ENCODE measurements around the gene KLHL11. TPM values are rescaled to one million over a fixed set of nuclear protein-coding genes. Genes with fewer than 3 reads are reported as not detected.

Gene KLHL11
- total and polyA plus RNA-seq, 9 of the 15 experiments (the other 6 are each of a cell fraction or from before 2014, with no cell fraction given): 0.20 to 17.0 (median 10.3) TPM

DNA sequence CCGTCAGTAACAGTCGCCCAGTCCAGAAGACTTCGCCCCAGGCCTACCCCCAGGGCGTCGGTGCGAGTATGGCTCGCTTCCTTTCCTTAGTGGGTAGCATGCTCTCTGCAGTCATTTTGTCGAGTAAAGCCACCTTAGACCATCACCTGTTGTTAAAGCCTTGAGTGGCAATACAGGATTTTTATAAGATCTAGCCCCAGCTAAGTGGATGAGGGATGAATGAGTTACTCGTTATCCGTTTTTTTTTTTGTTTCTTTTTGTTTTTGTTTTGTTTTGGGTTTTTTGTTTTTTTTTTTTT lies 322 bp upstream of the KLHL11 start (continued):
- TF ChIP-seq MCM3 (IDR thresholded peaks at IDR 0.05) (no peak), ZNF347 (CRISPR knock-in tag; IDR thresholded peaks at IDR 0.05; ENCODE audit: low read depth) (no peak), ZNF133 (CRISPR knock-in tag; IDR thresholded peaks at IDR 0.05) (no peak), SETDB1 (IDR thresholded peaks at IDR 0.05; ENCODE audit: low read length) (no peak), RAD21 (CRISPR knock-in tag; conservative IDR thresholded peaks at IDR 0.05 in 1 of 2, IDR thresholded peaks at IDR 0.05 in 1 of 2) (no peak), SPI1 (IDR thresholded peaks at IDR 0.05; ENCODE audit: borderline replicate concordance, low read depth, low read length) (no peak), ZNF589 (CRISPR knock-in tag; IDR thresholded peaks at IDR 0.05; ENCODE audit: low read depth) (no peak), ZFX (CRISPR knock-in tag; IDR thresholded peaks at IDR 0.05) (no peak), ZC3H8 (IDR thresholded peaks at IDR 0.05) (0 out of 2 replicates have a peak, but pooled peaks have one; percentile 42), TRIM28 (IDR thresholded peaks at IDR 0.05) (no peak)
- TF ChIP-seq, protein P1, sequence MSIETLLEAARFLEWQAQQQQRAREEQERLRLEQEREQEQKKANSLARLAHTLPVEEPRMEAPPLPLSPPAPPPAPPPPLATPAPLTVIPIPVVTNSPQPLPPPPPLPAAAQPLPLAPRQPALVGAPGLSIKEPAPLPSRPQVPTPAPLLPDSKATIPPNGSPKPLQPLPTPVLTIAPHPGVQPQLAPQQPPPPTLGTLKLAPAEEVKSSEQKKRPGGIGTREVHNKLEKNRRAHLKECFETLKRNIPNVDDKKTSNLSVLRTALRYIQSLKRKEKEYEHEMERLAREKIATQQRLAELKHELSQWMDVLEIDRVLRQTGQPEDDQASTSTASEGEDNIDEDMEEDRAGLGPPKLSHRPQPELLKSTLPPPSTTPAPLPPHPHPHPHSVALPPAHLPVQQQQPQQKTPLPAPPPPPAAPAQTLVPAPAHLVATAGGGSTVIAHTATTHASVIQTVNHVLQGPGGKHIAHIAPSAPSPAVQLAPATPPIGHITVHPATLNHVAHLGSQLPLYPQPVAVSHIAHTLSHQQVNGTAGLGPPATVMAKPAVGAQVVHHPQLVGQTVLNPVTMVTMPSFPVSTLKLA (conservative IDR thresholded peaks at IDR 0.05): no peak; a peak in 1 of 4 replicates
- TF ChIP-seq, protein P2, sequence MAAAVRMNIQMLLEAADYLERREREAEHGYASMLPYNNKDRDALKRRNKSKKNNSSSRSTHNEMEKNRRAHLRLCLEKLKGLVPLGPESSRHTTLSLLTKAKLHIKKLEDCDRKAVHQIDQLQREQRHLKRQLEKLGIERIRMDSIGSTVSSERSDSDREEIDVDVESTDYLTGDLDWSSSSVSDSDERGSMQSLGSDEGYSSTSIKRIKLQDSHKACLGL (CRISPR knock-in tag; IDR thresholded peaks at IDR 0.05; ENCODE audit: borderline replicate concordance, poor library complexity, severe bottlenecking): no peak
- TF ChIP-seq, protein P3, sequence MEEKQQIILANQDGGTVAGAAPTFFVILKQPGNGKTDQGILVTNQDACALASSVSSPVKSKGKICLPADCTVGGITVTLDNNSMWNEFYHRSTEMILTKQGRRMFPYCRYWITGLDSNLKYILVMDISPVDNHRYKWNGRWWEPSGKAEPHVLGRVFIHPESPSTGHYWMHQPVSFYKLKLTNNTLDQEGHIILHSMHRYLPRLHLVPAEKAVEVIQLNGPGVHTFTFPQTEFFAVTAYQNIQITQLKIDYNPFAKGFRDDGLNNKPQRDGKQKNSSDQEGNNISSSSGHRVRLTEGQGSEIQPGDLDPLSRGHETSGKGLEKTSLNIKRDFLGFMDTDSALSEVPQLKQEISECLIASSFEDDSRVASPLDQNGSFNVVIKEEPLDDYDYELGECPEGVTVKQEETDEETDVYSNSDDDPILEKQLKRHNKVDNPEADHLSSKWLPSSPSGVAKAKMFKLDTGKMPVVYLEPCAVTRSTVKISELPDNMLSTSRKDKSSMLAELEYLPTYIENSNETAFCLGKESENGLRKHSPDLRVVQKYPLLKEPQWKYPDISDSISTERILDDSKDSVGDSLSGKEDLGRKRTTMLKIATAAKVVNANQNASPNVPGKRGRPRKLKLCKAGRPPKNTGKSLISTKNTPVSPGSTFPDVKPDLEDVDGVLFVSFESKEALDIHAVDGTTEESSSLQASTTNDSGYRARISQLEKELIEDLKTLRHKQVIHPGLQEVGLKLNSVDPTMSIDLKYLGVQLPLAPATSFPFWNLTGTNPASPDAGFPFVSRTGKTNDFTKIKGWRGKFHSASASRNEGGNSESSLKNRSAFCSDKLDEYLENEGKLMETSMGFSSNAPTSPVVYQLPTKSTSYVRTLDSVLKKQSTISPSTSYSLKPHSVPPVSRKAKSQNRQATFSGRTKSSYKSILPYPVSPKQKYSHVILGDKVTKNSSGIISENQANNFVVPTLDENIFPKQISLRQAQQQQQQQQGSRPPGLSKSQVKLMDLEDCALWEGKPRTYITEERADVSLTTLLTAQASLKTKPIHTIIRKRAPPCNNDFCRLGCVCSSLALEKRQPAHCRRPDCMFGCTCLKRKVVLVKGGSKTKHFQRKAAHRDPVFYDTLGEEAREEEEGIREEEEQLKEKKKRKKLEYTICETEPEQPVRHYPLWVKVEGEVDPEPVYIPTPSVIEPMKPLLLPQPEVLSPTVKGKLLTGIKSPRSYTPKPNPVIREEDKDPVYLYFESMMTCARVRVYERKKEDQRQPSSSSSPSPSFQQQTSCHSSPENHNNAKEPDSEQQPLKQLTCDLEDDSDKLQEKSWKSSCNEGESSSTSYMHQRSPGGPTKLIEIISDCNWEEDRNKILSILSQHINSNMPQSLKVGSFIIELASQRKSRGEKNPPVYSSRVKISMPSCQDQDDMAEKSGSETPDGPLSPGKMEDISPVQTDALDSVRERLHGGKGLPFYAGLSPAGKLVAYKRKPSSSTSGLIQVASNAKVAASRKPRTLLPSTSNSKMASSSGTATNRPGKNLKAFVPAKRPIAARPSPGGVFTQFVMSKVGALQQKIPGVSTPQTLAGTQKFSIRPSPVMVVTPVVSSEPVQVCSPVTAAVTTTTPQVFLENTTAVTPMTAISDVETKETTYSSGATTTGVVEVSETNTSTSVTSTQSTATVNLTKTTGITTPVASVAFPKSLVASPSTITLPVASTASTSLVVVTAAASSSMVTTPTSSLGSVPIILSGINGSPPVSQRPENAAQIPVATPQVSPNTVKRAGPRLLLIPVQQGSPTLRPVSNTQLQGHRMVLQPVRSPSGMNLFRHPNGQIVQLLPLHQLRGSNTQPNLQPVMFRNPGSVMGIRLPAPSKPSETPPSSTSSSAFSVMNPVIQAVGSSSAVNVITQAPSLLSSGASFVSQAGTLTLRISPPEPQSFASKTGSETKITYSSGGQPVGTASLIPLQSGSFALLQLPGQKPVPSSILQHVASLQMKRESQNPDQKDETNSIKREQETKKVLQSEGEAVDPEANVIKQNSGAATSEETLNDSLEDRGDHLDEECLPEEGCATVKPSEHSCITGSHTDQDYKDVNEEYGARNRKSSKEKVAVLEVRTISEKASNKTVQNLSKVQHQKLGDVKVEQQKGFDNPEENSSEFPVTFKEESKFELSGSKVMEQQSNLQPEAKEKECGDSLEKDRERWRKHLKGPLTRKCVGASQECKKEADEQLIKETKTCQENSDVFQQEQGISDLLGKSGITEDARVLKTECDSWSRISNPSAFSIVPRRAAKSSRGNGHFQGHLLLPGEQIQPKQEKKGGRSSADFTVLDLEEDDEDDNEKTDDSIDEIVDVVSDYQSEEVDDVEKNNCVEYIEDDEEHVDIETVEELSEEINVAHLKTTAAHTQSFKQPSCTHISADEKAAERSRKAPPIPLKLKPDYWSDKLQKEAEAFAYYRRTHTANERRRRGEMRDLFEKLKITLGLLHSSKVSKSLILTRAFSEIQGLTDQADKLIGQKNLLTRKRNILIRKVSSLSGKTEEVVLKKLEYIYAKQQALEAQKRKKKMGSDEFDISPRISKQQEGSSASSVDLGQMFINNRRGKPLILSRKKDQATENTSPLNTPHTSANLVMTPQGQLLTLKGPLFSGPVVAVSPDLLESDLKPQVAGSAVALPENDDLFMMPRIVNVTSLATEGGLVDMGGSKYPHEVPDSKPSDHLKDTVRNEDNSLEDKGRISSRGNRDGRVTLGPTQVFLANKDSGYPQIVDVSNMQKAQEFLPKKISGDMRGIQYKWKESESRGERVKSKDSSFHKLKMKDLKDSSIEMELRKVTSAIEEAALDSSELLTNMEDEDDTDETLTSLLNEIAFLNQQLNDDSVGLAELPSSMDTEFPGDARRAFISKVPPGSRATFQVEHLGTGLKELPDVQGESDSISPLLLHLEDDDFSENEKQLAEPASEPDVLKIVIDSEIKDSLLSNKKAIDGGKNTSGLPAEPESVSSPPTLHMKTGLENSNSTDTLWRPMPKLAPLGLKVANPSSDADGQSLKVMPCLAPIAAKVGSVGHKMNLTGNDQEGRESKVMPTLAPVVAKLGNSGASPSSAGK (IDR thresholded peaks at IDR 0.05): no peak
- TF ChIP-seq, protein P4, sequence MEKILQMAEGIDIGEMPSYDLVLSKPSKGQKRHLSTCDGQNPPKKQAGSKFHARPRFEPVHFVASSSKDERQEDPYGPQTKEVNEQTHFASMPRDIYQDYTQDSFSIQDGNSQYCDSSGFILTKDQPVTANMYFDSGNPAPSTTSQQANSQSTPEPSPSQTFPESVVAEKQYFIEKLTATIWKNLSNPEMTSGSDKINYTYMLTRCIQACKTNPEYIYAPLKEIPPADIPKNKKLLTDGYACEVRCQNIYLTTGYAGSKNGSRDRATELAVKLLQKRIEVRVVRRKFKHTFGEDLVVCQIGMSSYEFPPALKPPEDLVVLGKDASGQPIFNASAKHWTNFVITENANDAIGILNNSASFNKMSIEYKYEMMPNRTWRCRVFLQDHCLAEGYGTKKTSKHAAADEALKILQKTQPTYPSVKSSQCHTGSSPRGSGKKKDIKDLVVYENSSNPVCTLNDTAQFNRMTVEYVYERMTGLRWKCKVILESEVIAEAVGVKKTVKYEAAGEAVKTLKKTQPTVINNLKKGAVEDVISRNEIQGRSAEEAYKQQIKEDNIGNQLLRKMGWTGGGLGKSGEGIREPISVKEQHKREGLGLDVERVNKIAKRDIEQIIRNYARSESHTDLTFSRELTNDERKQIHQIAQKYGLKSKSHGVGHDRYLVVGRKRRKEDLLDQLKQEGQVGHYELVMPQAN (IDR thresholded peaks at IDR 0.05; ENCODE audit: borderline replicate concordance): no peak

Data from K562 (cell line).